Amniotic stem cell (primary cell): Measurements from ENCODE around the gene BAZ2A.
"Not testable (repeated sequence)": the region's sequence is repeated elsewhere in the genome, so short reads cannot be mapped to it uniquely, and the experiment has no call there.

Experiments
- DNase-seq: peaks from one replicate; lab custom pipeline; 2025; lab: John Stamatoyannopoulos, UW

Gene BAZ2A

DNA sequence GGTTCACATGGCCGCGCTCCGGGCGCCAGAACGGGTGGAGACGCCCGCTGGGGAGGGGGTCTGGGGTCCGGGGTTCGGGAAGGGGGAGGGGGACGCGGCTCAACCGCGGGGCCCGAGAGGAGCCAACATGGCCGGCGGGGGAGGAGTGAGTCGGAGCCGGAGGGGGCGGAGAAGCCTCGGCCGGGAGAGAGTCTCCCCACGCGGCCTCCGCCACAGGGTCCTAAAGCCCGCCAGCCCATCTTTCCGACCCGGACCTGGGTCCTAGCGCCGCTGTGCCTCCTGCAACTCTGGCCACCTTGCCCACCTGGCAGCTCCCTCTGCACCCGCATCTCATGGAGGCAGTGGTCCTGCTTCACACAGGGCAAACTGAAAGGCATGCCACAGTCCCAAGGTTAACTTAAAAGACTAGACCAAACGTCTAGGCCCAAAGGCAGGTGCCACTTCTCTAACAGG is at the start of gene BAZ2A:
BAZ2A (minus strand) TSS at position 147 of the 453 bp plus-strand sequence. CDS start 12,796 bp downstream, outside the sequence.
- peak; percentile 75 for DNase-seq

DNA sequence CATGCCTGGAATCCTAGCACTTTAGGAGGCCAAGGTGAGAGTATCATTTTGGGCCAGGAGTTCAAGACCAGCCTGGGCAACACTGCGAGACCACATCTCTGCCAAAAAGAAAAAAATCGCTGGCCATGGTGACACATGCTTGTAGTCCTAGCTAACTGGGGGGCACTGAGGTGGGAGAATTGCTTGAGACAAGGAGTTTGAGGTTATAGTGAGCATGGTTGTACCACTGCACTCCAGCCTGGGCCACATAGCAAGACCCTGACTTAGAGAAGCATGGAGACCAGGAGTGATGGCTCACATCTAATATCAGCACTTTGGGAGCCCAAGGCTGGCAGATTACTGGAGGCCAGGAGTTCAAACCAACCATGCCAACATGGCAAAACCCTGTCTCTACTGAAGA is 48.7 kb upstream of the BAZ2A start:
- DNase-seq = no peak

DNA sequence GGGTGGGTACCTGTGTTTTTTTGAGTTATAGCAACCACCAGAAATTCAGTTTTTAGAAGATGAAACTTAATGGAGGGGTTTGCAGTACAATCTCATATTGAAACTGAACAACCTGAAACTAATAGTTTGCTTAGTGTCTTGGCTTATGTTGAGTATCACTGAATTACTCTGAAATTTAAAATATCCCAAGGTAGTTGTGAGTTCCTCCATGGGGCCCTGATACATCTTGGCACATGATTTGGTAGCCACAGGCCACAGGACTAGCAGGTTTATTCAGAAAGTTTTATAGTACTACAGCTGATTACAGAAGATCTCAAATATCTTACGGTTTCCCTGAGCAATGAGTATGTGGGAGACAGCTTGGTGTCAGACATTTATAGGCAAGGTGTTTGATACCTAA is 47.6 kb upstream of the BAZ2A start:
- DNase-seq = no peak

DNA sequence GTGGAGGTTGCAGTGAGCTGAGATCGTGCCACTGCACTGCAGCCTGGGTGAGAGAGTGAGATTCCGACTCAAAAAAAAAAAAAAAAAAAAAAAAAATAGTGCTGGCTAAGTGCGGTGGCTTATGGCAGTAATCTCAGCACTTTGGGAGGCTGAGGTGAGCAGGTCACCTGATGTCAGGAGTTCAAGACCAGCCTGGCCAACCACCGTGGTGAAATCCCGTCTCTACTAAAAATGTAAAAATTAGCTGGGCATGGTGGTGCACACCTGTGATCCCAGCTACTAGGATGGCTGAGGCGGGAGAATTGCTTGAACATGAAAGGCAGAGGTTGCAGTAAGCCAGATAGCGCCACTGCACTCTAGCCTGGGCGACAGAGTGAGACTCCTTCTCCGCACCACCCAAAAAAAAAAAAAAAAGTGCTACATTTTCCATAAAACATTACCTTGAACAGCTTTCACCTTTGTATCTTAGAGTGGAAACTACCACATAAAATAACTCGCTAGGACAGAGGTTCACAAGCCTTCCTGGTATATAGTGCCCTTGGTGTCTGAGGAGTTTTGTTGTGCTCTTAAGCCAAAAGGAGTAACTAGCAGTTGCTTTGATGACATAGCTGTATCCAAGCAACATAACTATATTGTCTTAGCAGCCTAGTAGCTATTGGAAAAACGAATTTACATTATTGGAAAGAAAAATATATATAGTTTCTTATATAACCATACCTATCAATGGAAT is 46.9 kb upstream of the BAZ2A start:
- no peak for DNase-seq

DNA sequence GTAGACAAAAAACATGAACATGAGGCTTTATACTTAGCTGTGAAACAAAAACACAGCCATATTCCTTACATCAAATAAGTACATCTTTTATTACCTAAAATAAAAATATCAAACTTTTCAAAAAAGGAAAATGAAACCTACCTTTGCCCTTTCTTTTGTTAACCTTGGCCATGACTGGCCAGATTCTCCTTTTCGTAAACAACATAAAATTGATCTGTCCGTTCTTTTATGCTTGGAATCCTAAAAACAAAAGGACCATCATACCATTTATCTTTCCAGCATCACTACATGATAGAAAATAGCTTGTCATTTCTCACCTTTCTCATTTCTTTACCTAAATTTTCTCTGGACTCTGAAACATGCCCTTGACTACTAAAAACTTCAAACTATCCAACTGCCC is 41.5 kb upstream of the BAZ2A start:
- DNase-seq = no peak

DNA sequence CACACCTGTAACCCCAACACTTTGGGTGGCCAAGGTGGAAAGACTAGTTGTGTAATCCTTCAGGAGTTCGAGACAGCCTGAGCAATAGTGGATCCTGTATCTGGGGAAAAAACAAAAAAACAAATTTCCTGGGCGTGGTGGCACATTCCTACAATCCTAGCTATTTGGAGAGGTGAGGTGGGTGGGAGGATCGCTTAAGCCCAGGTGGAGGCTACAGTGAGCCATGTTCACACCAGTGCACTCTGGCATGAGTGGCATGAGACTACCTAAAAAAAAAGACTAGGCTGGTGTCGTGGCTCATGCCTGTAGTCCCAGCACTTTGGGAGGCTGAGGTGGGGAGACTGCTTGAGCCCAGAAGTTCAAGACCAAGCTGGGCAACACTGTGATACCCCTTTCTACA is 40.7 kb upstream of the BAZ2A start:
- no peak for DNase-seq

DNA sequence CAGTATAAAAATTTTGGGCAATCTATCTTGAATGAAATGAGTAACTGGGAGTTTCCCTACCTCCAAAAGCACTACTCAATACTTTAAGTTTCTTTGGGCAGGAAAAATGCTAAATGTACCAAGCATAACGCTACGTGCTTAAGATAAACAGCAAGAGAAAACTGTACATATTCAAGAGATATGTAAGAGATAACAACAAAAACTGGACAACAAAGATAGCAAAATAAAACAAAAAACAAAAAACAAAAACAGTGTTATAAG is 38.0 kb upstream of the BAZ2A start:
- DNase-seq = no peak

DNA sequence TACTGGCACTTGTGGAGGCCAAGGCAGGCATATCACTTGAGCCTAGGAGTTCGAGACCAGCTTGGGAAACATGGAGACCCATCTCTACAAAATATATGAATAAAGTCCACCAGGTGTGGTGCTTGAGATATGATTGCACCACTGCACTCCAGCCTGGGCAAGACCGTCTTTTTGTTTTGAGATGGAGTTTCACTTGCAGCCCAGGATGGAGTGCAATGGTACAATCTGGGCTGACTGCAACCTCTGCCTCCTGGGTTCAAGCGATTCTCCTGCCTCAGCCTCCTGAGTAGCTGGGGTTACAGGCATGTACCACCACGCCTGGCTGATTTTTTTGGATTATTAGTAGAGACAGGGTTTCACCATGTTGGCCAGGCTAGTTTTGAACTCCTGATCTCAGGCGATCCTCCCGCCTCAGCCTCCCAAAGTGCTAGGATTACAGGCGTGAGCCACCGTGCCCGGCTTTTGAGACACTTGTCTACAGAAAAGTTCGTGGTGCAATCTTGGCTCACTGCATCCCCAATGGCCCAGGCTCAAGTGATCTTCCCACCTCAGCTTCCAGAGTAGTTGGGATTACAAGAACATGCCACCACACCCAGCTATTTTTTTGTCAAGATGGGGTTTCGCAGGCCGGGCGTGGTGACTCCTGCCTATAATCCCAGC is 32.0 kb upstream of the BAZ2A start:
- DNase-seq = no peak

DNA sequence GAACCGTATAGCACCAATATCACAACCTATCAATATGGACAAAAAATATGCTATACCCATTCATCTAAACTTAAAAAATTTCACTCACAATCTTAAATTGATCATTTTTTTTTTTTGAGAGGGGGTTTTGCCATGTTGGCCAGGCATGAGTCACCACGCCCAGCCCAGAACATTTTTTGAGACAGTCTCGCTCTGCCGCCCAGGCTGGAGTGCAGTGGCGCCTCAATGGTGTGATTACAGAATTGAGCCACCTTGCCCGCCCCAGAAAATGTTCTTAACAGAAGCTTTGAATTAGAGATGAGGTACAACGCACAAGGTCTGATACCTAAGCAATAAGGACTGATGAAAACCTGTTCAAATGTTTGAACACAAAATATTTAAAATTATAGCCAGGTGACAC is 31.4 kb upstream of the BAZ2A start:
- DNase-seq = no peak

DNA sequence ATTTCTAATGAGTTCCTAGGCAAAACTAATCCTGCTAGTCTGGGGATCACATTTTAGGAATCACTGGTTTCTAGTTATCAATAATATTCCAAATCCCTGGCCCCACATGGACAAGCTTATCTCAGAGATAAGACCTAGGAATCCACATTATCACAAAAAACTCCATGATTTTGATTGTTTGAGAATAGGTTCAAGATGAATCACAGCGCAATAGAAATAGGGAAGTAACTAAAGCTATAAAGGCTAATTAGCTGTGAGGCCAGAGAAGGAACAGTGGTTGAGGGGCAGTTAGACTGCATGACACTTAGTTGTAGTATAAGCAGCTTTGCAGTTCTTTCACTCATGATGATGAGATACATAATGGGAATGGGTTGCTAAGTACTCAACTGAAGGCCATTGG is 28.8 kb upstream of the BAZ2A start:
- no peak for DNase-seq

DNA sequence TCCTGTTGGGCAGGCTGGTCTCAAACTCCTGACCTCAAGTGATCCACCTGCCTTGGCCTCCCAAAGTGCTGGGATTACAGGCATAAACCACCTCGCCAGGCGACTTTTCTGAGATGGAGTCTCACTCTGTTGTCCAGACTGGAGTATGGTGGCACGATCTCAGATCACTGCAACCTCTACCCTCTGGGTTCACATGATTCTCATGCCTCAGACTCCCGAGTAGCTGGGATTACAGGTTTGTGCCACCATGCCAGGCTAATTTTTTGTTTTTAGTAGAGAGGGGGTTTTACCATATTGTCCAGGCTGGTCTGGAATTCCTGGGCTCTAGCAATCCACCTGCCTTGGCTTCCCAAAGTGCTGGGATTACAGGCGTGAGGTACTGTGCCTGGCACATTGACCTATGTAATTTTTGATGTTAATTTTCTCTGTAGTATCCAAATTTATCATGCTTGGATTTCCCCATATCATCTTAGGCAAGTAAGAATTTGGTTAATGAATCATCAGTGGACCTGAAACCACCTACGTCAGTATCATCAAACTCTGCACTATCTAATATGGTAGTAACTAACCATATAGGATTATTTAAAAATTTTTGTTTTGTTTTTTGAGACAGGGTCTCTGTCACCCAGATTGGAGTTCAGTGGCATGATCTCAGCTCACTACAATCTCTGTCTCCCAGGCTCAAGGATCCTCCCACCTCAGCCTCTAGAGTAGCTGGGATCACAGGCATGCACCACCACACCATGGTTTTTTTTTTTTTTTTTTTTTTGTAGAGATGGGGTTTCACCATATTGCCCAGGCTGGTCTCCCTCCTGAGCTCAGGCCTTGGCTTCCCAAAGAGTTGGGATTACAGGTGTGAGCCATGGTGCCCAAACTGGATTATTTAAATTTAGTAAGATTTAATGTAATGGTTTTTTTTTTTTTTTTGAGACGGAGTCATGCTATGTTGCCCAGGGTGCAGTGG is 27.6 kb upstream of the BAZ2A start:
- no peak for DNase-seq

DNA sequence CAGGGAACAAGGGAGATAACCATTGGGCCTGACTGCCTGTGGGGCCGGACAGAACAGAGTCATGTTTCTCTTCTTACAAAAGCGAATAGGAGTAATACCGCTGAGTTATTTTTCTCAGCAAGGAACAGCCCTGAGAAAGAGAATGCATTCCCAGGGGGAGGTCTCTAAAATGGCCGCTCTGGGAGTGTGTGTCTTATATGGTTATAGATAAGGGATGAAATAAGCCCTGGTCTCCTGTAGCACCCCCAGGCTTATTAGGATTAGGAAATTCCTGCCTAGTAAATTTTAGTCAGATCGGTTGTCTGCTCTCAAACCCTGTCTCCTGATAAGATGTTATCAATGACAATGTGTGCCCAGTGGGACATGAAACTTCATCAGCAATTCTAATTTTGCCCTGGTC is 23.7 kb upstream of the BAZ2A start:
- not testable (repeated sequence) for DNase-seq

DNA sequence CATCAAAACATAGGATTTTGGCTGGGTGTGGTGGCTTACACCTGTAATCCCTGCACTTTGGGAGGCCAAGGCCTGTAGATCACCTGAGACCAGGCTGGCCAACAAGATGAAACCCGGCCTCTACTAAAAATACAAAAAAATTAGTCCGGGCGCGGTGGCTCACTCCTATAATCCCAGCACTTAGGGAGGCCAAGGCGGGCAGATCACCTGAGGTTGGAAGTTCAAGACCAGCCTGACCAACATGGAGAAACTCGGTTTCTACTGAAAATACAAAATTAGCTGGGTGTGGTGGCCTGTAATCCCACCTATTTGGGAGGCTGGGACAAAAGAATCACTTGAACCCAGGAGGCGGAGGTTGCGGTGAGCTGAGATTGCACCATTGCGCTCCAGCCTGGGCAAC is 17.9 kb upstream of the BAZ2A start:
- DNase-seq = not testable (repeated sequence)

DNA sequence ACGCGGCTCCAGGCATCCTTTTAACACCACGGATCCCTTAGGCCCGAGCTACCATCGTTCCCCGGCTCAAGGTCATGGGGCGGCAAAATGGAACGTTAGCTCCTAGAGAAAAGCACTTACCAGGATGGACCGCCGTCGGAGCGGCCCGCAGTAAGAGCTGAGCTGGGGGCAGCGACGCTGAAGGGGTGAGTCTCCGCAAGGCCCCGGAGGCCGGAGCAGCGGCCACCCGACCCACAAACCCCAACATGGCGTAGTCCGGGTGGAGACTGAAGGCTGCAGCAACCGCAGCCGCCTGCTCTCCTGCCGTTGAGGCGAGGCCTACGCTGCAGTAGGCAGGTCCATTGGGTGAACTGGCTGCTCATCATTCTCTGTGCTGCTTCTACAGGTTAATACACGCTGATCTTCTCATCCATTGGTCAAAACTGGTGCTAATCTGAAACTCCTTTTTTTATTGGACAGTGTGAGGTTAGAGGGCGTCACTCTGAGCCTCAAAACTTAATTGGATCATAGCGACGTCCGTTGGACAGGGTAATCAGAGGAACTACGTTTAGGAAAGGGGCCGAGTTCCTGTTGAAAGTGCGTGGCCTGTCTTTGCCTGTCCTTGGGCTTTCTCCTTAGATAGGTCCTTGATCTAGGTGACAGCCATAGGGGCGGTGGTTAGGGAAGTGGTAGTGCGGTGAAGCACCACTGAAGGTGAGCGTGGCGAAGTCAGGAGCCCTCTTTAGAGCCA is 15.8 kb upstream of the BAZ2A start, which contains the start of gene ATP5F1B:
ATP5F1B (minus strand) TSS at position 268 of the 730 bp plus-strand sequence; CDS start at position 247, 21 bp downstream.
- DNase-seq = peak; percentile 99

DNA sequence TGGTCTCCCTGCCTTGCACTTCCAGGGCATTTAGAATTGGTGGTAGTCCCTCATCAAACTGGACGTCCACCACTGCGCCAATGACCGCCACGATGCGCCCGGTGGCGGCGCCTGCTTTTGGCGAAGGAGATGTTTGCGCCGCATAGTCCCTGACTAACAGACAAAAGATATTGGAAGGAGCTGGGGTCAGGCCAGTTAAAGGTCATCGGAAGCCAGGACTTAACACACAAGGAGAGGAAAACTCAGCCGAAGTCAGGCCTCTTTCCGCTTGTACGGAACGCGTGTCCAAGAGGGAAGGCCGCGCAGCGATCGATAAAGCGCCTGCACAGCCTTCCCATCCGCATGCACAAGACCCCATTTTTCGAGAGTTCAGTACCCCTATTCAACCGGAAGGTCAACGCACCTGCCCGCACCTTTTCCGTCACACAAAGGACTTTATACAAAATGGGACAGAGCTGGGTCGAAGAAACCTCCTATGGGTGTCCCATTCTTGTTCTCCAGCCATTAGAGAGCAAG is 15.1 kb upstream of the BAZ2A start:
- DNase-seq = no peak

DNA sequence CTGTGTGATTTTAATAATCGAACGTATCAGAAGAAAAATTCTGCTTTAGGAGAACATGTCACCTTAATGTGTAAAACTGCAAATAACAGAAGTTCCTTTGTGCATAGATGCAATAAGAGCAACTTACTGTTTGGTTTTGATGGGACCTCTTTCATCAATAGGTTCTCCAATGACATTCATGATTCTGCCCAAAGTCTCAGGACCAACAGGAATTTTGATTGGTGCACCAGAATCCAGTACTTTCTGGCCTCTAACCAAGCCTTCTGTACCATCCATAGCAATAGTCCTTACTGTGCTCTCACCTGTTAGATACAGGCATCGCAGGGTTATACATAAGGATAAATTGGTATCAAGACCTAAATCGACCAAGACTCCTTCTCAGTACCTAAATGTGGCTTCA is 14.5 kb upstream of the BAZ2A start:
- DNase-seq = no peak

DNA sequence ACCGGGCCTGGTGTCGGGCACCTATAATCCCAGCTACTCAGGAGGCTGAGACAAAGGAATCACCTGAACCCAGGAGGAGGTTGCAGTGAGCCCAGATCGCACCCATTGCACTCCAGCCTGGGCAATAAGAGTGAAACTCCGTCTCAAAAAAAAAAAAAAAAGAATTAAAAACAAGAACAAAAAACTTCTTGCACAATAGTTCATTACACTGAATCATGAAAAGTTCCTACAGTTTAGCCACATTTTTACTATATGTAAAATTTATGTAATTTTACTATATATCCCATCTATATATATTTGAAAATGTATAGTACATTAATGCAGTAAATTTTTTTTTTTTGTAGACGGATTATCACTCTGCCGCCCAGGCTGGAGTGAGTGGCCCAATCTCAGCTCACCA is 11.1 kb upstream of the BAZ2A start:
- DNase-seq = no peak

DNA sequence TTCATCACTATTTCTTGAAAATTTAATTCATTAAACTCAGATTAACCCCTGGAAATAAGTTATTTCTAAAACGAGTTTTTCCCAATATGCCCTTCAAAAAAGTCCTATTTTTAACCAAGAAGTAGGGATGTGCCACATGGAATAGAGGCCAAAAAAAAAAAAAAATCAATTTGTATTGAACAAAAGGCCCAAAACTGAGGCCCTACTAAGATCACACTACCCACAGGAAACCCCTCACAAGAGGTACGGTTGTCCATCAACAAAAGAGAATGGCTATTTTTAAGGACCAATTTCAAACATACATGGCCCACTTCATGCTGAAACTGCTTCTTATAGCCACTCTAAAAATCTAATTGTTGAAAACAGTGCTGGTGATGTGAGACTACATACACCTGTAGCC is 7.5 kb upstream of the BAZ2A start:
- no peak for DNase-seq

DNA sequence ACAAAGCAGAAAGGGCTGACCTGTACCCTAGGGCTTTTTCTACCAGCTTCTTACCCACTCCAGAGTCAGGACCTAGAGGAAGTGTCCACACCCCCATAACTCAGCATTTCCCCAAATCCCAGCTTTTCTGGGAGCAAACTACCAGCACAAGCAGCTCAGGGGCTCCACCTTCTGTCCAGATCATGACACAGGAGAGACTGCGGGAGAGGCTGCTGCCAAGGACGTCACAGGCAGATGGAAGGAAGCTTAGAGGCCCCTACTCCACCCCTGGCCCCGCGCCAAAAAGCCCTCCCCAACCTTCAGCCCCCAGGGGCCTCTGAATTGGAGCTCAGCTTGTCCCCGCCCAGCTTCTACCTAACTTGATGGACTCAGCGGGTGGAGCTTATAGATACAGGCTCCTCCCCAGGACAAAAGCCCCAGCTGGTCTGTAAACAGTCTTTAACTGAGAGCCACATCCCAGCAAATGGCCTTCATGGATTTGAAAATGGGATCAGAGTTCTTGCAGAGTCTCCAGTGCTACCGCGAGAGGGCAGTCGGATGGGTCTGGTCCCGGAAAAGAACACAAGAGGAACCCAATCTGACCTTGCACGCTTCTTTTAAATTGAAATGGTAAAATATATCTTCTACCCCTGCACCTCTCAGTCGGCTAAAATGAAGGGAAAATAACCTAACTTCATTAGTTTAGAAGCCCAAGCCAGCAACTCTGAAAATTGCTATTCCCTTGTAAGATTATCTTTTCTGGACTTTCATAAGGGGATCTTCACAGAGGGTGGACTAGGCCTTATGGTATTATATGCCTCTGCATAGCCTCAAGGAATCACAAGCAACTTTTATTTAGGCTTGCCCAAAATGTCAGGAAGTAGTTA is 6.8 kb upstream of the BAZ2A start:
- peak; percentile 100 for DNase-seq

DNA sequence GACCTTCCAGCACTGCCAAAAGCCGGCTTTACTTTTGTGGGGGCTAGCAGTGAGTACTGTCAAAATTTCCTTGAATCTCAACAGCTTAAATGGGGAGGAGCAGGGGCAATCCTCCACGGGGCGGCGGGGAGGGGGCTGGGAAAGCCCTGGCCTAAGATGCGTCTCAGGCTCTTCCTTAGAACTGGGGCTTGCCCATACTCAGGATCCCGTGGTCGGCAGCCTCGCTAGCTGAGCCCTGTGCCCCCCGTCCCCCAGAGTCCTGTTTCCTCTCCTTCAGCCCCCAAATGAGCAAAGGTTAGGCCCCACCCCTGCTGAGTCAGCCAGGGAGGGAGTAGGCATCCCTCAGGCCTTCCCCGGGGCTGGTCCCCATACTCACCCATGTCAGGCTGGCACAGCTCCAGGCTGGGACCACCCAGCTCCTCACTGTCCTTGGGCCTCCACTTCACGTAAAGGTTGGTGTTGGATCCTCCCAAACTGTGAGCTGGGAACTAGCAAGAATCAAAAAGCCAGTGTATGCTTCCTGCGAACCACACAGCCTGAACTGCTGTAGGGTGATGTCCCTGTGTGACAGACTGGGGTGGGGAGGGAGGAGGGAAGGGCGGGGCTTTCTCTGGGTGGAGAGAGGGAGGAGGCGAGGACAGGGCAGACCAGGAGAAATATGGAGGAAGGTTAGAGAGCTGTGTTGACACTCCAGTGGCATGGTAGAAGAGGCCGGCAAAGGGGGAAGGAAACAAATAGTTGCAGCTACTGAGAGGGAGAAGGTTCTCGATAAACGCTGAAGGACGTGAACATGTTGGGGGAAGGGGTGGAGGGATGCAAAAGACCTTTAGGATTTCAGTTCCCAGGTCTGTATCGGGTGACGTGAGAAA is 5.9 kb upstream of the BAZ2A start:
- peak; percentile 82 for DNase-seq
